HepG2 (cell line): ENCODE data around the gene CDV3.

ENCODE experiments used
- CTCF ChIP-seq: sonication (generic); formaldehyde crosslinking; IDR thresholded peaks from 2 replicates; pipeline ENCODE4 v1.5.0; 2020; ENCODE audit warnings: mild to moderate bottlenecking, missing genetic modification reagents, moderate library complexity
- EZH2 ChIP-seq: conservative IDR thresholded peaks from 2 replicates; pipeline ENCODE4 v1.6.1; 2012; ENCODE audit warnings: mild to moderate bottlenecking, low read depth, low read length, moderate library complexity
- FOXA1 ChIP-seq, 2 experiments: fragments of 450-650 bp in 1 of 2; sonication (generic) in 1 of 2; formaldehyde crosslinking in 1 of 2; IDR thresholded peaks; 2 replicates each; pipeline versions ENCODE4 v1.4.0 to v1.6.1; 2016 to 2020; ENCODE audit warnings: missing genetic modification reagents in 1 of 2
- PCBP1 ChIP-seq: fragments of 200-400 bp; formaldehyde crosslinking; IDR thresholded peaks from 2 replicates; pipeline ENCODE4 v1.6.1; 2017; ENCODE audit warnings: mild to moderate bottlenecking, low read depth, low read length, borderline replicate concordance
- PRPF4 ChIP-seq: fragments of 200-400 bp; formaldehyde crosslinking; IDR thresholded peaks from 2 replicates; pipeline ENCODE4 v1.6.1; 2016; ENCODE audit warnings: low read length, low read depth; ENCODE audit not compliant: poor library complexity, severe bottlenecking
- REST ChIP-seq, 2 experiments: IDR thresholded peaks; 2 replicates each; pipeline ENCODE4 v1.6.1; 2011 to 2012; ENCODE audit warnings: low read length in 2 of 2, borderline replicate concordance in 1 of 2, low read depth in 1 of 2, mild to moderate bottlenecking in 1 of 2, moderate library complexity in 1 of 2
- SUZ12 ChIP-seq: fragments of 150-350 bp; IDR thresholded peaks from 2 replicates; pipeline ENCODE4 v1.6.1; 2014; ENCODE audit warnings: low read depth, low read length
- TBP ChIP-seq: sonication (generic); formaldehyde crosslinking; IDR thresholded peaks from 2 replicates; pipeline ENCODE4 v1.5.0; 2020; ENCODE audit warnings: missing genetic modification reagents
- ZBTB43 ChIP-seq: sonication (generic); formaldehyde crosslinking; conservative IDR thresholded peaks from 2 replicates; pipeline ENCODE4 v1.4.0; 2020; ENCODE audit warnings: missing genetic modification reagents

- TF ChIP-seq TBP, result no peak
- no peak for TF ChIP-seq PCBP1
- no peak for TF ChIP-seq SUZ12
- no peak for TF ChIP-seq FOXA1 (IDR thresholded peaks at IDR 0.05)
- no peak for TF ChIP-seq FOXA1 (CRISPR knock-in tag; IDR thresholded peaks at IDR 0.05)
- no peak for TF ChIP-seq PRPF4
- TF ChIP-seq ZBTB43 (CRISPR knock-in tag), result no peak
- TF ChIP-seq EZH2, result no peak
- TF ChIP-seq REST (IDR thresholded peaks at IDR 0.05; ENCODE audit: borderline replicate concordance in 1 of 2, low read depth in 1 of 2, low read length in 2 of 2), result no peak
- no peak for TF ChIP-seq CTCF (CRISPR knock-in tag)
Observed at GRCh38 chr3:133592843-133593242, 19.4 kb downstream of the CDV3 start.
